NCI-H2227 treated with DMSO at 0.1 percent for 48 hours (cell line): Measurements from ENCODE around the gene NOS1AP.
"Not testable (repeated sequence)": the region's sequence is repeated elsewhere in the genome, so short reads cannot be mapped to it uniquely, and the experiment has no call there.

Source experiments
- DNase-seq: peaks from one replicate; lab custom pipeline; 2025; lab: John Stamatoyannopoulos, UW

The NOS1AP gene

DNA sequence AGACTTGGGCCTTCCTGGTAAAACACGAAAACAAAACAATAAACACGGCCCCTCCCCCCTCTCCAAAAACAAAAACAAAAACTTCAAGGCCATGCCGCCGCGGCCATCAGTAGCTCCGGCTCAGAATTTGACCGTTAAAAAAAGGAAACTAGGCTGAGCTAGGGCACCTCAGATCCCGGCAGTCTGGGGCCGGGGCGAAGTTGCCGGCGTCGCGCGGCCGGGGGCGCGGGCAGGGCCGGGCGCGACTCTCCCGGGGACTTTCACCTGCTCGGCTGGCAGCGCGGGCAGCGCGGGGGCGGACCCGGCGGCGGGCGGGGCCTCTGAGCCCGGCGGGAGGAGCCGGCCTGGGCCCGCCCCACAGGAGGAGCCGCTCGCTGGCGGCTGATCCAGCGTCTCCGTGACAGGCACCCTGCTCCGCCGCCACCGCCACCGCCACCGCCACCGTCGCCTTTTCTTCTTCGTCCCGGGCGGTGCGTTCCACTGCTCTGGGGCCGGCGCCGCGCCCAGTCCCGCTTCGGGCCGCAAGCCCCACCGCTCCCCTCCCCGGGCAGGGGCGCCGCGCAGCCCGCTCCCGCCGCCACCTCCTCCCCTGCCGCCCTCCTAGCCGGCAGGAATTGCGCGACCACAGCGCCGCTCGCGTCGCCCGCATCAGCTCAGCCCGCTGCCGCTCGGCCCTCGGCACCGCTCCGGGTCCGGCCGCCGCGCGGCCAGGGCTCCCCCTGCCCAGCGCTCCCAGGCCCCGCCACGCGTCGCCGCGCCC, at the start of gene NOS1AP:
Gene NOS1AP, plus strand, starts transcription at position 358 of the 760 bp plus-strand sequence. CDS start 487 bp downstream, outside the sequence.
- peak; percentile 58 for DNase-seq

DNA sequence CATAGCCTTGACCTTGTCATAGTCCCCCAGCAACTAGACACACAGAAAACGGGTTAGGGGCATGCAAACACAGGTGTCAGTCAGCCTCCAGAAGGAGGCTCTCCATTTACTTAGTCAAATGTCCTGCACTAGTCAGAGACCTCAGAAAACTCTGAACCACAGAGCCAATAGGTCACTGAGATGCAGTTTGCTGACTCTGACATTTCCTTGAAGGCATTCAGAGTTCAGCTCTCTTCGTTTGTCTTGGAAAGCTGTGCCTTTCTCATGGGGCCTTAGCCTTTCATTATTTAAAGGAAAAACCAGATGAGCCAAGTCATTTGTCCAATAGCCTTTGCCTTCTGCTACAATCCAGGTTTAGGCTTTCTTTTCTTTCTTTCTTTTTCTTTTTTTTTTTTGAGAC, 49.3 kb upstream of the NOS1AP start:
- DNase-seq = no peak

DNA sequence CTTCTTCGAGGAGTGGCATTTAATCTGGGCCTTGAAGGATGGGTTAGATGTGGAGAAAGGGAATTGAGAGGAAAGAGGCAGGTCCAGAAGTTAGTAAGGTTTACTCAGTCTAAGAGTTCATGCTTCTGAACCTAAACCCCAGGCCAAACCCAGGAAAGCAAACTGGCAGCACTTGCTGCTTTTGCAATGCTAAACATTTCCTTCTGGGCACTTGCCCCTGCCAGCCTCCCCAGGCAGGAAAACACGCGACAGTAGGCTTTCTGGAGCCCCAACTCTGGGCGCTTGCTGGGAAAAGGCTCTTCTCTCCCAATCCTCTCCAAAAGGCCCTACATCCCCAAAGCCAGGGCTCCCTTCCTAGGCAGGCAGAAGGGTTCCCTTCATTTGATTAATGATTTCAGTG, 48.4 kb upstream of the NOS1AP start:
- DNase-seq = no peak

DNA sequence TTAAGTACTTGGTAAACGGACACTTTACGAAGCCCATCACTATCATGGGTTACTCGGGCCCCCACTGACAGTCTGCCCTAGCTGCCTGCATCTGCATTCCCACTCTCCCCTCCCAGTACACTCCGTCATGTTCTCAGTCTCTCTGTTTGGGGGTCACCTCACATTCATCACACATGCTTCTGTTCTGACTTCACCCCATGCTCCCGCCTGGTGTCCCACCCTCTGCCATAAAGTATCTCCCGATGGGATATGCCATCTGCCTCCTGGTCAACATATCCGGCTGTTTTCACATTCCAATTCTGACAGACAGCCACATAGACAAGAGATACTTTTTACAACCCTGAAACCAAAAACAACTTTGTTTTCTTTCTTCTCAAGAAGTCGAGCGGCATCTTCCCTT, 46.9 kb upstream of the NOS1AP start:
- no peak for DNase-seq

DNA sequence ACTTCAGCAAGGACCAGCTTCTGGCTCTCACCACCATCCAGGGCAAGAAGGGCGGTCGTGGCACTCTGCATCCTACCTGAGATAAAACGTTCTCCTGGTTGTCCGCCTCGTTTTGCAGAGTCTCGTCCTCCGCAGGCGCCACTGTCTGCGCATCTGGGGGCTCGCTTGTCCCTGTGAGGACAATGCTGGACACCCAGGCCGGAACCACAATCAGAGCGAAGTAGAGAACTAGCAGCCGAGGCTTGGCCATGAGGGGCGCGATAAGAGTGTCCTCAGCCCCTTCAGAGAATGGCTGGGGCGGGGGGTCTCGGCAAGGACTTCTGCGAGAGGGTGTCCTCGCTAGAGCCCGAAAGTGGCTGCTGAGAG, 46.3 kb upstream of the NOS1AP start:
- no peak for DNase-seq

DNA sequence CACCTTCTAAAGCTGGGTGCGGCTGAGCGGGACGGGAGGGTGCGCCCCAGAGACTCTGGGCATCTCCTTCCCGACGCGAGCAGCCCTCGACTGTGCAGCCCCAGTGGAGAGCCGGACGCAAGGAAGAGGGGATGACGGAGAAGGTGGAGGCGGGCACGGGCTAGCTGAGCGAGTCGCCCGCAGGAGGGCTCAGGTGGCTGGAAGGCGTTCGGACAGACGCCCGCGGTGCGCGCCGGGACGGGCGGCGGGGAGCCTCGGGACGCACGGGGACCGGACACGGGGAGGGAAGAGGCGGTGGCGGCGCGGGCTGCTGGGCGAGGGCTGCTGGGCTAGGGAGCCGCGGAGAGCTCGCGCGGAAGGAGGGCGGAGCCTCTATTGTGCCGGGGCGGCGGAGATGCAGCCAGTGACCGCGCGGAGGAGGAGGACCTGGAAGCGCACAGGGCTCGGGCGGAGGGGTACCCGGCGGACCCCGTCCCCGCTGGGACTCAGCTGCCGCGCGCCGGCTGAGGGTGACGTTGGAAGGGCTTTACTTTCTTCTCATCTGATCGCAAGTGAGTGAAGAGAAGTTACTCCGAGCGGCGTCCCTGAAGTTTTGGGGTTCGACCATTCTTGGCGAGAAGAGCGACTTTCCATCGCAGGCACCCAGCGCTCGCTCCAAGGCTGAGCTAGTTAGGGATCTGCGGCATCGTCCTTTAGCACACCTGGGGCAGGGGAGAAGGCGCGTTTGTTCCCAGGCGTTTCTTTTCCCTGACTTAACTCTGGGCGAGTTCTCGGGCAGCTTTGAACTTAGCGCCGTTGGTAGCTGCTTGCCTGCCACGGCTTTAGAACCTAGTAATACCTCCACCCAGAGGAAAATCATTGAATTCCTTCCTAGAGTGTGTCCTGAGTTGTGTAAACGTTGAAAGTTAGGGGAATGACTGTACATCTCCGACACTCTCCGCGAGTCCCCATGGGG, 45.7 kb upstream of the NOS1AP start, which contains the start of gene OLFML2B:
Gene OLFML2B, minus strand, starts transcription at position 323 of the 955 bp plus-strand sequence. CDS start 439 bp downstream, outside the sequence.
- peak; percentile 73 for DNase-seq

DNA sequence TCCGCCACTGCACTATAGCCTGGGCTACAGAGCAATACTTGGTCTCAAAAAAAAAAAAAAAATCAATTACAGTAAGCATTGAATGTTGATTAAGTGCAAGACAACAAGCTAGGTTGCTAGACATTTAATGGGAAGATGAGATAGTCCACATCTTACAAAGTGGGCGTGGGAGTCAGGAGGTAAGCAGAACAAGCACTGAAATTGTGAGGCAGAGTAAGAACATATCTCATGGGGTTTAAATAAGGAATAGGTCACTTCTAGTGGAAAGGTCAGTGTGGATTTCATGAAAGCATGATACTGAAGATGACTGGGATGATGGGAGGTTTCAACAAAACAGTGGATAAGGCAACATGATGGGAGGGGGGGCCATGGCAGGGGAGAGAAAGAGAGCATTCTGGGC, 44.0 kb upstream of the NOS1AP start:
- DNase-seq = no peak

DNA sequence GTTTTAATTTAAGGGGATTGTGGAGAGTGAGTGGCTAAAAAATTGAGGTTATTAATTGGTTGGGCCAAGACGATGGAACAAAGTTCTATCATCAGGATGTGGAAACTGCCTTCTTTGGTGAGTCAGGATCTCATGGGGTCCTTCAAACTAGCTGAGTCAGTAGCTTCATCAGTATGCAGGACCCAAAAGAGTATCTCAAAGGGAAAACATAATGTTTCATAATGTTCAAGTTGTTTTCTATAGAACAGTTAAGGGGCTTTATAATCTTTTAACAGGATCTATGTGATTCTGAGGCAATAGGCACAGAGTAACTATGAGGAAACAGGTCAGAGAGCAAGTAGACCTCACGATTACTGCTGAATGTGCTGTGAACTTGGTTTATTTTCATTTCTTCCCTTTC, 42.6 kb upstream of the NOS1AP start:
- no peak for DNase-seq

DNA sequence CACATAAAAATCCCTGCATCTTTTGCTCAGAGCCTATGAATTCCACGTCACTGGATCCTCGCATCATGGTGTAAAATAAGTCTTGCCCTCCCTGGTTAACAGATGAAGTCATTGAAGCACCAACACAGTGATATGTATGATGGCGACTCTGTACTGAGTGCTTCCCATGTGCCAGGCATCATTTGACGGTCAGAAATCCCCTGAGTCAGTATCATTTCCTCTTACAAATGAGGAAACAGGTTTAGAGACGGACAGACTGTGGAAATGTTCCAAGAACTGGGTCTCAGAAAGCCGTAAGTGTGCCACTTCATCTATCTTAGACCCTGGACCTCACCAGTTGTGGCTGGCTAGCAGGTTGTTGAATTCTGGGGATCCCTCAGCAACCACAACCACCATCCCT, 40.8 kb upstream of the NOS1AP start:
- DNase-seq = no peak

DNA sequence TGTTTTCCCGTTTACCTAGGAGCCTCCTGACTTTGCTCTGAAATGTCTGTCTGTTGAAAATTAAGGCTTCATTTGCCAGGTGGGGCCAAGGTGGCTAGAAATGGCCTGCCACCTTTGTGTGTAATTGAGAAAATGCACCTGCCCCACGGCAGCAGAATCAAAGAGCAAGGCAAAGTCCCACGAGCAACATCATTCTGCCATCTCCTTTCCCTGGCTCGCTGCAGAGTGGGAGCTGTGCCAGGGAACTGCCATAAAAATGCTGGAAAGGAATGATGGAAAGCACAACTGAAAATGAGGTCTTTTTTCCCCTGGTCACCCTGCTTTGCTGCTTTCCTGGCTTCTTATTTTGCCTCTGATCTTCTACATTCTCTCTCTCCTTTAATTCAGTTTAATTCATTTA, 40.3 kb upstream of the NOS1AP start:
- no peak for DNase-seq

DNA sequence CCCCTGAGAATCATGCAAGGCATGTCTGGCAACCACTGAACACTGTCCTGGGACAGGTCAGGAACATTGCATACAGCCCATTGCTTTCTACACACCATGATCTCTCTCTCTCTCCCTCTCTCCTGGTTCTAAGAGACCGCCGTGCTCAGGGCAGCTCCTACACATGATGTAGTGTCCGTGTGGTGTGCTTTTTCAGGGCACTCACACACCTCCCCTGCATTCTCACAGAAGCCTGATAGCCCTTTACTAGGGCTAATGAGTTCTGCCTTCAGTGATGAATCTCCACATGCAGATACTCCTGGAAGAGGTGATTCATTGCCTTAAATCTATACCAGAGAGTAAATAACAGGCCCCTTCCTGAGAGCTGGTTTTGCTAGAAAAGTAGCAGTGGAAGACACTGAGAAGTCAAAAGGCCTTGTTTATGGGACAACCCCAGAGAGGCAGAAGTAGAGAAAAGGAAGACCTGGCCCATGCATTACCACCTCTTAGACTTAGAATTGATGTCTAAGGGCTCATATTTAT, 38.7 kb upstream of the NOS1AP start:
- DNase-seq = no peak

DNA sequence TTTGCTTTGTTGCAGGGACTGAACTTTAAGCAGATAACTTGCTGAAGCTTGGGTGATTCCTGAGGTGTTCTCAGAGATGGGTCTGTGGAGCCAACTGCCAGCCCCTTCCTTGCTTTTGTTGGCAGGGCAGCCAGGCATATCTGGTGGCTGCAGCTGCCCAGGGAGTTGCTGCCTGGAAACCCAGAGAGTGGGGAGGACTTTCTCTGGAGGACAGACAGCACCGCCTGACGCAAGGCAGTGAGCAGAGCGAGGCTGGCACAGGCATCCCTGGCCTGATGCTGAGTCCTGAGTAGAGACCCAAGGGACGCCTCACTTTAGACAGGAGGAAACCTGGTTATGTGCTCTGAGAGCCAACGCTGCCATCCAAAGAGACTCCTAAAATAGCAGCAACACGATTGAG, 36.1 kb upstream of the NOS1AP start:
- DNase-seq = no peak

DNA sequence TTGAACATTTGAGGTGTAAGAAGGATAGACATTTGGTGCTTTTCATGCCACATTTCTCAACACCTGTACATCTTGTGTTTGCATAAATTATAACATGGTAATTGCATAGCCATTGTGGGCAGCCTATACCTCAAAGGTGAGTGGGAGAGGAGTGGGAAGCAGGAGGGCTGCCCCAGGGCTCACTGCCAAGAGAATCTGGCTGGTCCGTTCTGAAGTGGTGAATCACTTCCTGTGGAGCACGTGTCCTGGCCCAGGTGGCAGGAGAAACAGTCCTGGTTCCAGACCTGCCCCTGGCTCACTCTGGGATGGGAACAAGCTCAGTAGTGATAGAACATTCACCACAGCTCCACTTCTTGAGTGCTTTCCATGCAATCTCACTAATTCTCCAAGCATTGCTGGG, 34.2 kb upstream of the NOS1AP start:
- no peak for DNase-seq

DNA sequence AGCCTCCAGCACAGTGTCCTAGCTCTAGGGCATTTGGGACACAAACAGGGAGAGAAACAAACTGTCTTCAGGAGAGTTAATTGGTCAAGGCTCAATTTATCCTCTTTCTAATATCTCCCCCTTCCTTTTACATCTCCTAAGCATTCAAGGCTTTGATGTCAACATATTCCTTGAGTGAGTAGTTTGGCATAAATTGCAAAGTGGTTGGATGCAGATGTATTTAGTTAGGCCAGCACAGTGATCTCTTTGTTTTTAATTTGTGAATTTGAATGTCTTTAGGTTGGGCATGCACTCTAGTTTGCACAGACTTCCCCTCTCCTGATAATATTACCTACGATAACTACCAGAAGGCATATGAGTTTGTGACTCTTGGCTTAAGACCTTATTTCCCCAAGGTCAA, 33.3 kb upstream of the NOS1AP start:
- DNase-seq = no peak

DNA sequence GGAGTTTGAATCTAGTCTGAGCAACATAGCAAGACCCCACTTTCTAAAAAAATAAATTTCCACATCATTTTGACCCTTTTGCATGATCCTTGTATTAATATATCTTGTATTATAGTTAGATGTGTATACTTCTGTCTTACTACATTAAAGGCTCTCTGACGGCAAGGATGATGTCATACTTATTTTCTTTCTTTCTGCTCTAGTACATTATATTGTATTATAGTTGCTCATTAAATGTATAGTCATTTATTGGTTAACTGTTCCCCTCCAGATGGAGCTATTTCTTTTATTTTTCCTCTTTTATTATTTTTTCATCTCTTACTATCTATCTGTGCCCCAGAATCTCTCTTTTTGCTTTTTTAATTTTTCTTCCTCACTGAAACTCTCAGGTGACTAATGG, 30.9 kb upstream of the NOS1AP start:
- DNase-seq = no peak

DNA sequence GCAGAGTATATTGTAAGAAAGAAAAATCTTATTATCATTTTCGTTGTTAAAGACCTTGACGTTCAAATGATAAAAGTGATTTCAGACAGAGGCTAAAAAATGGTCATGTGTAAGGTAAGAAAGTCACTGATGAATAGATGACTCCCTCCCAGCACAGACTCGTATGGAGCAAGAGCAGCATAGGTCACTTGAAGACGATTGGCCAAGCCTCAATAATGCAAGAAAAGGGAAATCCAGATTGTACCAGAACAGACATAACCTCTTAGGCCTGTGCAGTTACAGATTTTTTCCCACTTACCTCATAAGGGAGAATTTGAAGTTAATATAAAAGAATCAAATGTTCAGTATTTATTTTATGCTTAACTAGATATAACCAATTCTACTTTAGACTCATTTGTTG, 29.5 kb upstream of the NOS1AP start:
- no peak for DNase-seq

DNA sequence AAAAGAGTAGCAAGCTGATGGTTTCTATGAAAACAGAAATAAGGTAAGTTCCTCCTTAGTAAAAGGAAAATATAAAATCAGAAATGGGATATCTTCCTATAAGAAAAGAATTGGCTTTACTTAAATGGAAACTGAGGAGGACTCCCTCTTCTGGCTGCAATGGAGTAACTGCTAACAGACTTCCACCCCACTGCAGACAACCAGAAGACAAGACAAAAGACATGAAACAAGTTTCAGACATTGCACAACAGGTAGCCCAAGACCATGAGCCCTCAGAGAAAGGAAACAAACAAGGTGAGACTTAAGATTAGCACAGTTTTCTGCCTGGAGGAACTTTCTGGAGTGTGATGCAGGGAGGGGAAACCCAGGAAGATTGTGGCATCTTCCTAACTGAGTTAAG, 28.8 kb upstream of the NOS1AP start:
- no peak for DNase-seq

DNA sequence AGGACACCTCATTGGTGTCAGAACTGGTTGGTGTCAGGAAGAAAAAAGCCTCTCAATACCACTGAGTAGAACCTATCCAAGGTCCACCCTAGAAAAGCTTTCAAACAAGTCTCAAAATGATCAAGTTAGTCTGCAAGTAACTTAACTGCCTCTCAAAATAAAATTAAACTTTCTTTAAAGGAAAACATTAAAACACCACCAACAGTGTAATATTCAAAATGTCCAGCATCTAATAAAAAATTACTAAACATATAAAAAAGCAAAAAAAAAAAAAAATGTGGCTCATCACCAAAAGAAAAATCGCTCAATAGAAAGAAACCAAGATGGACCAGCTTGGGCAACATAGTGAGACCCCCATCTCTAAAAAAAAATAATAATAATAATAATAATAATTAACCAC, 27.1 kb upstream of the NOS1AP start:
- DNase-seq = no peak

DNA sequence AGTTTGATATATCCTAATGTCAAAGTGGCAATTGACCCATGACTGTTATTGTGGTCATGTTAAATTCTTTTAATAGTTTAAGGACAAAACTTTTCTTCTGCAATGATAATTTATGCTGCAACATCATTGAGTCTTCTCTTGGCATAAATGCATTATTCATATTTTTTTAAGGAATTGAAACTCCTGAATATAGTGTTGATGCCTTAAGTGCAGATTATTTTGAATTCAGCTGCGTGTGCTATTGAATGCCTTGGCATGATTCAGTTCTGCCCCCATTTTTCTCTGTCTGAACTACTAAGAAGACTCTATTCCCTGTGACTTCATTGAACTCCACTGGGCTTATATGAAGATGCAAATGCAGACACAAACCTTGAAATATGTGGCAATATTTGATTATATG, 22.6 kb upstream of the NOS1AP start:
- no peak for DNase-seq

DNA sequence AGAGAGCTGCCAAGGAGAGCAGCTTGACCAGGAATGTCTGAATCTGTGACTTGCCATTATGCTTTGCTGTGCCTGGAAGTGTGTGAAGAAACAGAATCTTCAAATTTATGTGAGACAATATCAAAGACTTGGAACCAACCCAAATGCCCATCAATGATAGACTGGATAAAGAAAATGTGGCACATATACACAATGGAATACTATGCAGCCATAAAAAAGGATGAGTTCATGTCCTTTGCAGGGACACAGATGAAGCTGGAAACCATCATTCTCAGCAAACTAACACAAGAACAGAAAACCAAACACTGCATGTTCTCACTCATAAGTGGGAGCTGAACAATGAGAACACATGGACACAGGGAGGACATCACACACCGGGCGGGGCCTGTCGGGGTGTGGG, 15.5 kb upstream of the NOS1AP start:
- DNase-seq = not testable (repeated sequence)

DNA sequence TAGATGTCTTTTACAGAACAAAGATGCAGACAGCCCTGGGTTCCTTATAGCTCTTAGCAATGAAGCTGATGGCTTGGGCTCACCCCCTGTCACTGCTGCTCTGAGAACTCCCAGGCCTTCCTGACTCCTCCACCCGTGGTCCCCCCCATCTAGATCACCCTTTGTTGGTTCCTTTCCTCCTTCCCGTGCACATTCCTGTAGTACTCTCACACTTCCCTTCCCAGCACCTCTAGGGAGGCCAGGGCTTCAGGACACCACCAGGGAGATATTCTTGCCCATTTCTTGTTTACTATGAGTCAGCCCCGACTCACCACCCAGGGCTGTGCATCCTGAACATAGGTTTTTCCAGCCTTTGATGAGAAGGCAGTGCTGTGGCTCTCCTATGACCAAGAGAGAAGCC, 14.4 kb upstream of the NOS1AP start:
- DNase-seq = no peak

DNA sequence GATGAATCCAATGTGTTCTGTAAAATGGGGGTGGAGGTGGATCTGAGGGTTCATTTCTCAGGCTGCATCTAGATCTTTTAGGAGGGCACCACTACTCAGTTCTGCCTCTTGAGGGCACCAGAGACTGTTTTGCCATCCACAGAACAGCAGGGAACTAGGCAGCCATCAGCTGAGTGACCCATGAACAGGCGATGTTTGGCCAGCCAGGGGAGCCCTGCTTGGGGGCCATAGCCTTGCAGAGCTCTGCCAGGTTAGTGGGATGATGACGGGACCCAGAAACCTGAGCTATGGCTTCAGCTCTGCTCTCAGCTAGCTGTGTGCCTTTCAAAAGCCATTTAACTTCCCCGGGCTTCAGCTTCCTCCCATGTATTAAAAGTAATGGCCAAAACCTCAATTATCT, 13.4 kb upstream of the NOS1AP start:
- DNase-seq = peak; percentile 70

DNA sequence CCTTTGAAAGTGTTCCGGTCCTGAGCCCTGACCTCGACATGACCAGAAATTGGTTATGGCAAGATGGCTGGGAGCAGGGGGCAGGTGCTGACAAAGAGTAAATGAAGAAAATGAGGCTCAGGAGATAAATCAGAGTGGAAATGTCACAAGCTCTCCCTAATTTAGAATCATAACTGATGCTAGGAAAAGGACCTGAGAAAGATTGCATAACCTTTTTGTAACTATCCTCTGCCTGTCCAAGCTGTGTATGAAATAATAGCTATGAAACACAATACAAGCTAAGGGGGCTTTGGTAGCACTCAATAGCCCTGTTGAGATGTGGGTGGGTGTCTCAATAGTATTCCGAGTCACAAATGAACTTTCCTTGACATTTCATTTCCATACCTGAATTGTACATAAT, 12.9 kb upstream of the NOS1AP start:
- no peak for DNase-seq
